Measurements from ENCODE around the gene TEAD1. TPM values are rescaled to one million over a fixed set of nuclear protein-coding genes. Genes with fewer than 3 reads are reported as not detected.

TEAD1 gene
- polyA plus RNA-seq, 1 experiment = 113 TPM

DNA sequence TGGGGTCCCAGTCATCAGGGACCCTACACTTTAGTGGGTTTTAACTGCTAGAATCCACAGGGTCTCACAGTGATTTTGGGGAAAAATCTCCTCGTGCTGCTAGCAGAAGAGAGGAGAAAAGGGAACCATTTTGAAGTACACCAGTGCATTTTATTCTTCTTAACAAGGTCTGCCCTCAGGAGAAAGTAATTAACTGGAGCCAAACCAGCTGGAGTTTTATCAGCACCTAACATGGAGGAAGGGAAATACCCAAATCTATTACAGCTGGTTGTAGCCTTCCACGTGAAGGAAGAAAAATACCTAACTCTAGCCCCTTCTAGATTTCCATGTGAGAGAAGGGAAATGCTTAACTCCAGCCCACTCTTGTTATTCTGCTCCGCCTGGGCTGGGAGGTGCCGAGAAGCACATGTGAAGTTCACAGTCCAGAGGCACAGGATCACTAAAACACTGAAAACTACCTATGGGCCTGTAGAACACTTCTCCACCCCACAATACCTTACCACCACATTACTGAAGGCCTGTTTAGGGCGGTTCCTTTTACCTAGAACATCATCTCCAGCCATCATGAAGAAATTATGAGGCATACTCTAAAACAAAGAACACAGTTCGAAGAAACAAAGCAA, 31.3 kb upstream of the TEAD1 start:
- Histone ChIP-seq H3K4me3 (ENCODE audit: low read depth, low read length) (no peak overlapping the region), H3K9me3 (ENCODE audit: control insufficient read depth, insufficient read depth, low read length) (no peaks in the 10 kb centered on the region), H3K27me3 (ENCODE audit: control insufficient read depth, insufficient read depth, low read length) (no peaks in the 10 kb centered on the region), H3K27ac (ENCODE audit: low read depth, low read length) (no peak overlapping the region)
- CTCF ChIA-PET = interaction anchor here (0.5 to 1.5 kb wide), 3 partner anchors 9 to 312 kb away, joined by 3 to 5 read pairs (median 3); no protein-coding TSS in a partner anchor
- POLR2A ChIA-PET = no interaction called here
- TF ChIP-seq, protein P1, sequence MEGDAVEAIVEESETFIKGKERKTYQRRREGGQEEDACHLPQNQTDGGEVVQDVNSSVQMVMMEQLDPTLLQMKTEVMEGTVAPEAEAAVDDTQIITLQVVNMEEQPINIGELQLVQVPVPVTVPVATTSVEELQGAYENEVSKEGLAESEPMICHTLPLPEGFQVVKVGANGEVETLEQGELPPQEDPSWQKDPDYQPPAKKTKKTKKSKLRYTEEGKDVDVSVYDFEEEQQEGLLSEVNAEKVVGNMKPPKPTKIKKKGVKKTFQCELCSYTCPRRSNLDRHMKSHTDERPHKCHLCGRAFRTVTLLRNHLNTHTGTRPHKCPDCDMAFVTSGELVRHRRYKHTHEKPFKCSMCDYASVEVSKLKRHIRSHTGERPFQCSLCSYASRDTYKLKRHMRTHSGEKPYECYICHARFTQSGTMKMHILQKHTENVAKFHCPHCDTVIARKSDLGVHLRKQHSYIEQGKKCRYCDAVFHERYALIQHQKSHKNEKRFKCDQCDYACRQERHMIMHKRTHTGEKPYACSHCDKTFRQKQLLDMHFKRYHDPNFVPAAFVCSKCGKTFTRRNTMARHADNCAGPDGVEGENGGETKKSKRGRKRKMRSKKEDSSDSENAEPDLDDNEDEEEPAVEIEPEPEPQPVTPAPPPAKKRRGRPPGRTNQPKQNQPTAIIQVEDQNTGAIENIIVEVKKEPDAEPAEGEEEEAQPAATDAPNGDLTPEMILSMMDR (IDR thresholded peaks at IDR 0.05; ENCODE audit: low read depth, low read length) = no peak
- DNase-seq (ENCODE audit: low read depth, low spot score) = no peak

GRCh38 chr11:12646478-12646877, 27.7 kb upstream of the TEAD1 start:
- H3K27me3 ChIP-seq (ENCODE audit: control insufficient read depth, insufficient read depth, low read length) = no peaks in the 10 kb centered on the region
- ChIA-PET CTCF (no interaction called here), POLR2A (no interaction called here)

GRCh38 chr11:12653729-12654128, 20.5 kb upstream of the TEAD1 start:
- H3K27me3 ChIP-seq (ENCODE audit: control insufficient read depth, insufficient read depth, low read length) = no peaks in the 10 kb centered on the region
- ChIA-PET CTCF (no interaction called here), POLR2A (no interaction called here)
- DNase-seq (ENCODE audit: low read depth, low spot score) = no peak
- no peaks in the 10 kb centered on the region for H3K9me3 ChIP-seq (ENCODE audit: control insufficient read depth, insufficient read depth, low read length)
- H3K27ac ChIP-seq (ENCODE audit: low read depth, low read length) = no peak overlapping the region
- TF ChIP-seq, protein P1 (IDR thresholded peaks at IDR 0.05; ENCODE audit: low read depth, low read length) = no peak
- no peak overlapping the region for H3K4me3 ChIP-seq (ENCODE audit: low read depth, low read length)

More at GRCh38 chr11:12646478-12646877, 27.7 kb upstream of the TEAD1 start:
- TF ChIP-seq, protein P1 (IDR thresholded peaks at IDR 0.05; ENCODE audit: low read depth, low read length) = no peak
- Histone ChIP-seq H3K9me3 (ENCODE audit: control insufficient read depth, insufficient read depth, low read length) (no peaks in the 10 kb centered on the region), H3K4me3 (ENCODE audit: low read depth, low read length) (no peak overlapping the region), H3K27ac (ENCODE audit: low read depth, low read length) (no peak overlapping the region)
- no peak for DNase-seq (ENCODE audit: low read depth, low spot score)

- TF ChIP-seq, protein P1 (IDR thresholded peaks at IDR 0.05; ENCODE audit: low read depth, low read length) = no peak
- Histone ChIP-seq H3K9me3 (ENCODE audit: control insufficient read depth, insufficient read depth, low read length) (no peaks in the 10 kb centered on the region), H3K27me3 (ENCODE audit: control insufficient read depth, insufficient read depth, low read length) (no peaks in the 10 kb centered on the region), H3K27ac (ENCODE audit: low read depth, low read length) (no peak overlapping the region), H3K4me3 (ENCODE audit: low read depth, low read length) (no peak overlapping the region)
- CTCF ChIA-PET = no interaction called here
- DNase-seq (ENCODE audit: low read depth, low spot score) = no peak
- POLR2A ChIA-PET = no interaction called here
Observed at GRCh38 chr11:12655842-12656241, 18.4 kb upstream of the TEAD1 start.

- Histone ChIP-seq H3K27ac (ENCODE audit: low read depth, low read length) (no peak overlapping the region), H3K9me3 (ENCODE audit: control insufficient read depth, insufficient read depth, low read length) (no peaks in the 10 kb centered on the region), H3K4me3 (ENCODE audit: low read depth, low read length) (no peak overlapping the region), H3K27me3 (ENCODE audit: control insufficient read depth, insufficient read depth, low read length) (no peaks in the 10 kb centered on the region)
- DNase-seq (ENCODE audit: low read depth, low spot score) = no peak
- TF ChIP-seq, protein P1 (IDR thresholded peaks at IDR 0.05; ENCODE audit: low read depth, low read length) = no peak
- ChIA-PET POLR2A (no interaction called here), CTCF (no interaction called here)
Observed at GRCh38 chr11:12657336-12657735, 16.9 kb upstream of the TEAD1 start.

All from AG04450 (cell line).